Measurements from ENCODE around the gene ANTXRL.

DNA sequence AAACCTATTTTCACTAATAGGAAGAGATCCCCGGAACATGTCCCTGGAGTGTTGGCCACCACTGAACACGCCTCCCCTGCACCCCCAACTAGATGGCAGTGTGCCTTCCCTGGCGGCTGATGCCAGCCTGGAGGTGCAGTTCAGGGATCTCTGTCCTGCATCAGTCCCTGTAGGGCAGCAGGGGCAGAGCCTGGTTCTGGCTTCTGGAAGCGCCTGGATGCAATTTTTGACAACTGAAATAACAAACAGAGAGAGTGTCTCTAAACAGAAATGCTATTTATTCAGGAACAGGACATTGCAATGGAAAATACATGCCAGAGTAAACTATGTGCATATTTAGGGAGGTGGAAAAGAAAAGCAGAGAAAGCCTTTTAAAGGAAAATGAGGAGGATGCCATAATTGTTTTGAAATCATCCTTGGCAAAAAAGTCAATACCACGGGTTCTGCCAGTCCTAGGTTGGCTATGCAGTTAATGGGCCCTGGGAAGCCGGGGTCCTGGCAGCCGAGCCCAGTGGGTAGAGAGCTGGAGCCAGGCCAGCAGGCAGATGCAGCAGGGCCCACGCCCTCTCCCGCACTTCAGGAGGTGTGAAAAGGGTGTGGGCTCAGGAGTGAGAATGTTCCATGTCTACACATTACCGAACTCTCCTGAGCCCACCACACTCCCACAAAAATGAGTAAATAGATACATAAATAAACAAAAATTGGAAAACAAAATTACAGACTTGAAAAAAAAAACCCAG, 18.5 kb downstream of the ANTXRL start:
- TF ChIP-seq TAF1 (IDR thresholded peaks at IDR 0.05; ENCODE audit: borderline replicate concordance, insufficient read depth, low read length) (no peak), POLR2AphosphoS5 (IDR thresholded peaks at IDR 0.05; ENCODE audit: low read depth, low read length) (no peak), SIN3A (IDR thresholded peaks at IDR 0.05; ENCODE audit: borderline replicate concordance, insufficient read depth, low read length) (no peak)
- TF ChIP-seq, protein P1, sequence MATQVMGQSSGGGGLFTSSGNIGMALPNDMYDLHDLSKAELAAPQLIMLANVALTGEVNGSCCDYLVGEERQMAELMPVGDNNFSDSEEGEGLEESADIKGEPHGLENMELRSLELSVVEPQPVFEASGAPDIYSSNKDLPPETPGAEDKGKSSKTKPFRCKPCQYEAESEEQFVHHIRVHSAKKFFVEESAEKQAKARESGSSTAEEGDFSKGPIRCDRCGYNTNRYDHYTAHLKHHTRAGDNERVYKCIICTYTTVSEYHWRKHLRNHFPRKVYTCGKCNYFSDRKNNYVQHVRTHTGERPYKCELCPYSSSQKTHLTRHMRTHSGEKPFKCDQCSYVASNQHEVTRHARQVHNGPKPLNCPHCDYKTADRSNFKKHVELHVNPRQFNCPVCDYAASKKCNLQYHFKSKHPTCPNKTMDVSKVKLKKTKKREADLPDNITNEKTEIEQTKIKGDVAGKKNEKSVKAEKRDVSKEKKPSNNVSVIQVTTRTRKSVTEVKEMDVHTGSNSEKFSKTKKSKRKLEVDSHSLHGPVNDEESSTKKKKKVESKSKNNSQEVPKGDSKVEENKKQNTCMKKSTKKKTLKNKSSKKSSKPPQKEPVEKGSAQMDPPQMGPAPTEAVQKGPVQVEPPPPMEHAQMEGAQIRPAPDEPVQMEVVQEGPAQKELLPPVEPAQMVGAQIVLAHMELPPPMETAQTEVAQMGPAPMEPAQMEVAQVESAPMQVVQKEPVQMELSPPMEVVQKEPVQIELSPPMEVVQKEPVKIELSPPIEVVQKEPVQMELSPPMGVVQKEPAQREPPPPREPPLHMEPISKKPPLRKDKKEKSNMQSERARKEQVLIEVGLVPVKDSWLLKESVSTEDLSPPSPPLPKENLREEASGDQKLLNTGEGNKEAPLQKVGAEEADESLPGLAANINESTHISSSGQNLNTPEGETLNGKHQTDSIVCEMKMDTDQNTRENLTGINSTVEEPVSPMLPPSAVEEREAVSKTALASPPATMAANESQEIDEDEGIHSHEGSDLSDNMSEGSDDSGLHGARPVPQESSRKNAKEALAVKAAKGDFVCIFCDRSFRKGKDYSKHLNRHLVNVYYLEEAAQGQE (IDR thresholded peaks at IDR 0.05; ENCODE audit: insufficient read depth in 1 of 2, low read depth in 2 of 2, low read length in 2 of 2), result no peak
